ENCODE measurements around the gene SYK.

SYK gene

DNA sequence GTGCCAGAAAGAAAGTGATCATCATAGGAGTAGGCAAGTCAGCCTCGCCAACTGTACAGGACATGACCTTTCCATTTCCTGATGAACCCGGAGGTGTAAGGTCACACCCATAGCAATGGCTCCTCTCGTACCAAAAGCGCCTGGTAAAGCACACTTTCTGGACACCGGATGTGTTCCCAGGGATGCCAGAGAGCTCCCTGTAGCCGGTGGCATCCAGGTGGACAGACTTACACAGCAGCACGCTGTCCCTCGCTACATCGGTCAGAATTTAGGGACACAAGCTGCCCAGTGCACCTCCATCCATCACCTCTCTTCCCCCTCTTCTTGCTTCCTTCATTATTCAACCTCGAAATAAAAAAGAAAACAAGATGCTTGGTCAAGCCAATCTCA, 105.4 kb downstream of the SYK start (continued):
- no peak for TF ChIP-seq ZNF518A (tag by site-specific recombination; conservative IDR thresholded peaks at IDR 0.05; ENCODE audit: low read depth)
- TF ChIP-seq, protein P1, sequence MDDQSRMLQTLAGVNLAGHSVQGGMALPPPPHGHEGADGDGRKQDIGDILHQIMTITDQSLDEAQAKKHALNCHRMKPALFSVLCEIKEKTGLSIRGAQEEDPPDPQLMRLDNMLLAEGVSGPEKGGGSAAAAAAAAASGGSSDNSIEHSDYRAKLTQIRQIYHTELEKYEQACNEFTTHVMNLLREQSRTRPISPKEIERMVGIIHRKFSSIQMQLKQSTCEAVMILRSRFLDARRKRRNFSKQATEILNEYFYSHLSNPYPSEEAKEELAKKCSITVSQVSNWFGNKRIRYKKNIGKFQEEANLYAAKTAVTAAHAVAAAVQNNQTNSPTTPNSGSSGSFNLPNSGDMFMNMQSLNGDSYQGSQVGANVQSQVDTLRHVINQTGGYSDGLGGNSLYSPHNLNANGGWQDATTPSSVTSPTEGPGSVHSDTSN (CRISPR knock-in tag; IDR thresholded peaks at IDR 0.05): no peak
- no peak for TF ChIP-seq ZNF514 (tag by site-specific recombination; IDR thresholded peaks at IDR 0.05)
- TF ChIP-seq ZSCAN30 (tag by site-specific recombination; IDR thresholded peaks at IDR 0.05): no peak
- no peak for TF ChIP-seq ZNF19 (tag by site-specific recombination; IDR thresholded peaks at IDR 0.05; ENCODE audit: low read depth)
- TF ChIP-seq ZNF571 (tag by site-specific recombination; IDR thresholded peaks at IDR 0.05): no peak
- TF ChIP-seq, protein P2, sequence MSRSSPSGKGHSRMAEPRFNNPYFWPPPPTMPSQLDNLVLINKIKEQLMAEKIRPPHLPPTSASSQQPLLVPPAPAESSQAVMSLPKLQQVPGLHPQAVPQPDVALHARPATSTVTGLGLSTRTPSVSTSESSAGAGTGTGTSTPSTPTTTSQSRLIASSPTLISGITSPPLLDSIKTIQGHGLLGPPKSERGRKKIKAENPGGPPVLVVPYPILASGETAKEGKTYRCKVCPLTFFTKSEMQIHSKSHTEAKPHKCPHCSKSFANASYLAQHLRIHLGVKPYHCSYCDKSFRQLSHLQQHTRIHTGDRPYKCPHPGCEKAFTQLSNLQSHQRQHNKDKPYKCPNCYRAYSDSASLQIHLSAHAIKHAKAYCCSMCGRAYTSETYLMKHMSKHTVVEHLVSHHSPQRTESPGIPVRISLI (tag by site-specific recombination; IDR thresholded peaks at IDR 0.05): no peak
- no peak for TF ChIP-seq ZNF112 (tag by site-specific recombination; IDR thresholded peaks at IDR 0.05)
- TF ChIP-seq ZBTB1 (tag by site-specific recombination; IDR thresholded peaks at IDR 0.05): no peak
- TF ChIP-seq ZSCAN4 (tag by site-specific recombination; IDR thresholded peaks at IDR 0.05): no peak
- no peak for TF ChIP-seq ZNF670 (tag by site-specific recombination; IDR thresholded peaks at IDR 0.05; ENCODE audit: low read depth)
- no peak for TF ChIP-seq SALL2 (tag by site-specific recombination; IDR thresholded peaks at IDR 0.05; ENCODE audit: borderline replicate concordance)
- no peak for TF ChIP-seq ZNF837 (tag by site-specific recombination; IDR thresholded peaks at IDR 0.05)

DNA sequence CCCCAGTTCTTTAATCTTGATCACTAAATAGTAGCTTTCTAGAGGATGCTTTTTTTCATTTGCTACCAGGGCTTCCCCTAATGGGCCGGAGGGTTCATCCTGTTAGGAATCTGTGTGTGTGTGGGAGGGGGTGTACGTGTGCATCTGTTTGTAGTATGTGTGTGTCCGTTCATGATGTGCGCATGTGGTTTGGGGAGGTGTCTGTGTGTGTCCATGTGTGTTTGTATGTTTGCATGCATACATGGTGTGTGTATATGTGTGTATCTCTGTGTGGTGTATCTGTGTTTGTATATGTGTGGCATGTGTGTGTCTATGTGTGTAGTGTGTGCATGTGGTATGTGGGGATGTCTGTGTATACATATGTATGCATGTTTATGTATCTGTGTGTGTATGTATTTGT, 106.2 kb downstream of the SYK start:
- Histone ChIP-seq H3K27ac (ENCODE audit: extremely low read depth, low read depth, low read length) (no peak overlapping the region), H3K4me1 (ENCODE audit: control insufficient read depth, insufficient read depth, low read length) (no peaks in the 10 kb centered on the region), H3K4me3 (ENCODE audit: low read depth, low read length) (no peak overlapping the region), H3K36me3 (ENCODE audit: control insufficient read depth in 2 of 2, insufficient read depth in 1 of 2, low read length in 2 of 2) (no peaks in the 10 kb centered on the region), H3K9me3 (ENCODE audit: control insufficient read depth, insufficient read depth, low read depth, low read length) (no peaks in the 10 kb centered on the region)
- ChIA-PET POLR2A (no interaction called here), CTCF (interaction anchor here (0.7 kb wide), 1 partner anchor 170 kb away, joined by 3 read pairs; no protein-coding TSS in a partner anchor)
- TF ChIP-seq ZNF596 (tag by site-specific recombination; IDR thresholded peaks at IDR 0.05): no peak
- TF ChIP-seq, protein P3, sequence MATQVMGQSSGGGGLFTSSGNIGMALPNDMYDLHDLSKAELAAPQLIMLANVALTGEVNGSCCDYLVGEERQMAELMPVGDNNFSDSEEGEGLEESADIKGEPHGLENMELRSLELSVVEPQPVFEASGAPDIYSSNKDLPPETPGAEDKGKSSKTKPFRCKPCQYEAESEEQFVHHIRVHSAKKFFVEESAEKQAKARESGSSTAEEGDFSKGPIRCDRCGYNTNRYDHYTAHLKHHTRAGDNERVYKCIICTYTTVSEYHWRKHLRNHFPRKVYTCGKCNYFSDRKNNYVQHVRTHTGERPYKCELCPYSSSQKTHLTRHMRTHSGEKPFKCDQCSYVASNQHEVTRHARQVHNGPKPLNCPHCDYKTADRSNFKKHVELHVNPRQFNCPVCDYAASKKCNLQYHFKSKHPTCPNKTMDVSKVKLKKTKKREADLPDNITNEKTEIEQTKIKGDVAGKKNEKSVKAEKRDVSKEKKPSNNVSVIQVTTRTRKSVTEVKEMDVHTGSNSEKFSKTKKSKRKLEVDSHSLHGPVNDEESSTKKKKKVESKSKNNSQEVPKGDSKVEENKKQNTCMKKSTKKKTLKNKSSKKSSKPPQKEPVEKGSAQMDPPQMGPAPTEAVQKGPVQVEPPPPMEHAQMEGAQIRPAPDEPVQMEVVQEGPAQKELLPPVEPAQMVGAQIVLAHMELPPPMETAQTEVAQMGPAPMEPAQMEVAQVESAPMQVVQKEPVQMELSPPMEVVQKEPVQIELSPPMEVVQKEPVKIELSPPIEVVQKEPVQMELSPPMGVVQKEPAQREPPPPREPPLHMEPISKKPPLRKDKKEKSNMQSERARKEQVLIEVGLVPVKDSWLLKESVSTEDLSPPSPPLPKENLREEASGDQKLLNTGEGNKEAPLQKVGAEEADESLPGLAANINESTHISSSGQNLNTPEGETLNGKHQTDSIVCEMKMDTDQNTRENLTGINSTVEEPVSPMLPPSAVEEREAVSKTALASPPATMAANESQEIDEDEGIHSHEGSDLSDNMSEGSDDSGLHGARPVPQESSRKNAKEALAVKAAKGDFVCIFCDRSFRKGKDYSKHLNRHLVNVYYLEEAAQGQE (tag by site-specific recombination; IDR thresholded peaks at IDR 0.05): no peak
- no peak for TF ChIP-seq BCL6B (tag by site-specific recombination; IDR thresholded peaks at IDR 0.05)
- no peak for TF ChIP-seq ZNF184 (tag by site-specific recombination; IDR thresholded peaks at IDR 0.05)
- TF ChIP-seq ZNF654 (tag by site-specific recombination; IDR thresholded peaks at IDR 0.05; ENCODE audit: low read depth): no peak
- TF ChIP-seq, protein P4, sequence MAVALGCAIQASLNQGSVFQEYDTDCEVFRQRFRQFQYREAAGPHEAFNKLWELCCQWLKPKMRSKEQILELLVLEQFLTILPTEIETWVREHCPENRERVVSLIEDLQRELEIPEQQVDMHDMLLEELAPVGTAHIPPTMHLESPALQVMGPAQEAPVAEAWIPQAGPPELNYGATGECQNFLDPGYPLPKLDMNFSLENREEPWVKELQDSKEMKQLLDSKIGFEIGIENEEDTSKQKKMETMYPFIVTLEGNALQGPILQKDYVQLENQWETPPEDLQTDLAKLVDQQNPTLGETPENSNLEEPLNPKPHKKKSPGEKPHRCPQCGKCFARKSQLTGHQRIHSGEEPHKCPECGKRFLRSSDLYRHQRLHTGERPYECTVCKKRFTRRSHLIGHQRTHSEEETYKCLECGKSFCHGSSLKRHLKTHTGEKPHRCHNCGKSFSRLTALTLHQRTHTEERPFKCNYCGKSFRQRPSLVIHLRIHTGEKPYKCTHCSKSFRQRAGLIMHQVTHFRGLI (tag by site-specific recombination; IDR thresholded peaks at IDR 0.05): no peak
- no peak for TF ChIP-seq ZNF626 (tag by site-specific recombination; IDR thresholded peaks at IDR 0.05)
- no peak for TF ChIP-seq ZNF530 (tag by site-specific recombination; IDR thresholded peaks at IDR 0.05; ENCODE audit: low read depth)
- TF ChIP-seq ZFP41 (tag by site-specific recombination; IDR thresholded peaks at IDR 0.05; ENCODE audit: borderline replicate concordance): no peak

Measured in HEK293 (cell line).